ENCODE data around the gene ZBTB3. TPM values are rescaled to one million over a fixed set of nuclear protein-coding genes. Genes with fewer than 3 reads are reported as not detected.
"Not testable (repeated sequence)": the region's sequence is repeated elsewhere in the genome, so short reads cannot be mapped to it uniquely, and the experiment has no call there.

ZBTB3 gene
- polyA plus RNA-seq, 4 donors: 3.9 to 8.9 (median 7.6) TPM

- DNase-seq (ENCODE audit: low read depth in 4 of 4, low spot score in 3 of 4): no peak
Observed at GRCh38 chr11:62716816-62717215, 37.1 kb downstream of the ZBTB3 start.

- no peak for DNase-seq (ENCODE audit: low read depth in 4 of 4, low spot score in 3 of 4)
Observed at GRCh38 chr11:62716206-62716605, 37.8 kb downstream of the ZBTB3 start.

GRCh38 chr11:62715150-62716130 lies 38.5 kb downstream of the ZBTB3 start:
- DNase-seq (ENCODE audit: low read depth in 4 of 4, low spot score in 3 of 4): no peak

- no peak for DNase-seq (ENCODE audit: low read depth in 4 of 4, low spot score in 3 of 4)
Observed at GRCh38 chr11:62713343-62713742, 40.6 kb downstream of the ZBTB3 start.

- no peak for DNase-seq (ENCODE audit: low read depth in 4 of 4, low spot score in 3 of 4)
Observed at GRCh38 chr11:62712861-62713260, 41.1 kb downstream of the ZBTB3 start.

- no peak for DNase-seq (ENCODE audit: low read depth in 4 of 4, low spot score in 3 of 4)
Observed at GRCh38 chr11:62712276-62712812, 41.6 kb downstream of the ZBTB3 start.

- no peak for DNase-seq (ENCODE audit: low read depth in 4 of 4, low spot score in 3 of 4)
Observed at GRCh38 chr11:62710001-62710345, 44.0 kb downstream of the ZBTB3 start.

GRCh38 chr11:62709247-62710000 lies 44.5 kb downstream of the ZBTB3 start:
- DNase-seq (ENCODE audit: low read depth in 4 of 4, low spot score in 3 of 4): peak; percentile 94 to 98 (median 96)

GRCh38 chr11:62708793-62709192 lies 45.2 kb downstream of the ZBTB3 start:
- no peak for DNase-seq (ENCODE audit: low read depth in 4 of 4, low spot score in 3 of 4)

- no peak for DNase-seq (ENCODE audit: low read depth in 4 of 4, low spot score in 3 of 4)
Observed at GRCh38 chr11:62708392-62708791, 45.6 kb downstream of the ZBTB3 start.

- DNase-seq (ENCODE audit: low read depth in 4 of 4, low spot score in 3 of 4): peak in 2 of 4 donors; percentile 65 to 70
Observed at GRCh38 chr11:62707277-62707861, 46.6 kb downstream of the ZBTB3 start, which contains the start of the genes BSCL2 and GNG3. Gene BSCL2, minus strand, starts transcription at chr11:62707424. Its CDS starts 229 bp downstream, at chr11:62707195. Gene GNG3, plus strand, starts transcription at chr11:62707676. Its CDS starts 620 bp downstream, at chr11:62708296.

GRCh38 chr11:62706850-62707247 lies 47.1 kb downstream of the ZBTB3 start:
- DNase-seq (ENCODE audit: low read depth in 4 of 4, low spot score in 3 of 4): no peak

GRCh38 chr11:62705880-62706849 lies 47.8 kb downstream of the ZBTB3 start:
- peak; percentile 77 to 84 (median 84) for DNase-seq (ENCODE audit: low read depth in 4 of 4, low spot score in 3 of 4)

- no peak for DNase-seq (ENCODE audit: low read depth in 4 of 4, low spot score in 3 of 4)
Observed at GRCh38 chr11:62705413-62705812, 48.5 kb downstream of the ZBTB3 start.

GRCh38 chr11:62703921-62704320 lies 50.0 kb downstream of the ZBTB3 start:
- not testable (repeated sequence) for DNase-seq (ENCODE audit: low read depth in 4 of 4, low spot score in 3 of 4)

GRCh38 chr11:62702246-62702645 lies 51.7 kb downstream of the ZBTB3 start:
- DNase-seq (ENCODE audit: low read depth in 4 of 4, low spot score in 3 of 4): no peak
